ENCODE data around the gene DBNL.
A peak's percentile ranks its signal among the peaks of the same experiment; 100 is the strongest.

DBNL gene

DNA sequence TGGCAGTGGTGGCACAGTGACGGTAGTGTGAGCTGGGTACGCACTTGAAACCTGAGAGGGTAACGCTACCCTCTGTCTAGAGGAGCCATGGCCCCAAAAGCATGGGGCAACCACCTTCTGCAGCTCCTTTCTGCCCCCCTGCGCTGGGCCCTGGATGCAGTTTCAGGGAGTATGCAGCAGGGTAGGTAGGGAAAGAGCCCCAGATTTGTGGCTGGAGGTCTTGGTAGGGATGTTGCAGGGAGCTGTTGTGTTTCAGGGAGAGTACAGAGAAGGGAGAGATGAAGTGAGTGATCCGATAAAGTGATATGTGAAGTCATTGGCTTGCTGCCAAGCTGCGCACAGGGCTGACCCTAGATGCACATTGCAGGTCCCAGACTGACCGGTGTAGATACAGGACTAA lies 23.6 kb downstream of the DBNL start:
- no peaks in the 10 kb centered on the region for H3K9me3 Mint-ChIP-seq
- peaks cover under 1% of the 10 kb centered on the region for H3K36me3 Mint-ChIP-seq (ENCODE audit: low read depth)
- no peak for DNase-seq
- TF ChIP-seq CTCF (IDR thresholded peaks at IDR 0.05), result no peak
- H3K4me1 Mint-ChIP-seq, result peaks cover 48% of the 10 kb centered on the region
- H3K4me3 Mint-ChIP-seq, result no peak overlapping the region
- H3K27me3 Mint-ChIP-seq (ENCODE audit: low read depth, poor library complexity), result no peaks in the 10 kb centered on the region
- H3K27ac Mint-ChIP-seq, result no peak overlapping the region

DNA sequence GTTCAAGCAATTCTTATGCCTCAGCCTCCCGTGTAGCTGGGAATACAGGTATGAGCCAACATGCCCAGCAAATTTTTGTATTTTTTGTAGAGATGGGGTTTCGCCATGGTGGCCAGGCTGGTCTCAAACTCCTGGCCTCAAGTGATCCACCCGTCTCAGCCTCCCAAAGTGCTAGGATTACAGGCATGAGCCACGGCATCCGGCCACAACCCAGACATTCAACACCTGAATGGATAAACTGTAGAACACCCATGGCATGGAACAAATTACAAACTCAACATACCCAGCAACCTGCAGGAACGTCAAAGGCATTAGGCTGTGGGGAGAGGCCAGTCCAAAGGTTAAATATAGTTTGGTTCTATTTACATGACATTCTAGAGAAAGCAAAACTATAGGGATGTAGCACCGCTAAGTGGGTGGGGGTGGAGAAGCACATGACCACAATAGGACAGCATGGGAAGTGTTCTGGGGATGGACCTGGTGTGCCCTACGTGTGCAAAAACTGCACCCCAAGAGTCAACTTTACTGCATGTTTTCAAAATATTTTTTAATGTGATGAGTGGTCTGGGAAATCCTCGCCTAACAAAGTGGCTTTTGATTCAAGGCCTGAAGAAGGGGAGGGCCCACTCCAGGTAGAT lies 27.3 kb downstream of the DBNL start:
- TF ChIP-seq CTCF (IDR thresholded peaks at IDR 0.05), result no peak
- H3K36me3 Mint-ChIP-seq (ENCODE audit: low read depth), result peaks cover 23% of the 10 kb centered on the region
- no peaks in the 10 kb centered on the region for H3K9me3 Mint-ChIP-seq
- H3K27ac Mint-ChIP-seq, result peak overlapping the region; percentile 57
- H3K4me1 Mint-ChIP-seq, result peaks cover 21% of the 10 kb centered on the region
- DNase-seq, result no peak
- H3K27me3 Mint-ChIP-seq (ENCODE audit: low read depth, poor library complexity), result no peaks in the 10 kb centered on the region
- H3K4me3 Mint-ChIP-seq, result no peak overlapping the region

GRCh38 chr7:44072364-44073231 lies 28.1 kb downstream of the DBNL start:
- peak; percentile 61 for TF ChIP-seq CTCF (IDR thresholded peaks at IDR 0.05)
- Mint-ChIP-seq H3K36me3 (ENCODE audit: low read depth) (peaks cover 30% of the 10 kb centered on the region), H3K4me1 (peaks cover 21% of the 10 kb centered on the region), H3K9me3 (no peaks in the 10 kb centered on the region), H3K27ac (peak overlapping the region; percentile 57), H3K4me3 (no peak overlapping the region), H3K27me3 (ENCODE audit: low read depth, poor library complexity) (no peaks in the 10 kb centered on the region)
- DNase-seq, result peak; percentile 69

DNA sequence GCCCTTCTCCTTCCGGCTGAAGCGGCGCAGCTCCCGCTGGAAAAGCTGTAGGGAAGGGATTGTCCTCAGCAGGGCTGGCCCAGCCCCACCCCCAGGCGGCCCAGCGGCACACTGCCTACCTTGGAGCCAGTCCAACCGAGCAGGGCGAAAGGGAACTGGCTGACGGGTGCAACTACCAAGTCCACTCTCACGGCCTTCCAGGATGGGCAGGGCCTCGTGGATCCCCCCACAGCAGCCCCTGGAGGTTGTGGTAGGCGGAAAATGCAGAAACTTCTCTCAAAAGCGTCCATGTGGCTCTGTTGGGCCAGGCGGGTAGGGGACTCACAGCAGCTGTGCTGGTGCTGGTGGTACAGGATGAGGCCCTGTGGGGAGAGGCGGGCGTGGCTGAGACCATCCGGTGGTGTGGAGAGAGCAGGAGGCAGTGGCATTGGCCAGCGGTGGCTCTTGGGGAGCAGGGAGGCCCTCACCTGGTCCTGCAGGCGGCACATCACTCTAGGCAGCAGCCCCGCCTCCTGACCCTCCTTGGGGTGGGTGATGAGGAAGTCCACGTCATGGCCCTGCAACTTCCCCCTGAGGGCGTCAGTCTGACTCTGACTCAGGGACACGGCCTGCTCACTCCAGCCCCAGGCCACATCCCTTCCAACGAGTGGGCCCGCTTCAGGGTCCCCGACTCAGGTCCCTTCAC lies 29.3 kb downstream of the DBNL start:
- H3K4me1 Mint-ChIP-seq, result peaks cover 25% of the 10 kb centered on the region
- no peaks in the 10 kb centered on the region for H3K9me3 Mint-ChIP-seq
- H3K4me3 Mint-ChIP-seq, result no peak overlapping the region
- TF ChIP-seq CTCF (IDR thresholded peaks at IDR 0.05), result no peak
- H3K27ac Mint-ChIP-seq, result no peak overlapping the region
- peaks cover 3% of the 10 kb centered on the region for H3K27me3 Mint-ChIP-seq (ENCODE audit: low read depth, poor library complexity)
- no peak for DNase-seq
- H3K36me3 Mint-ChIP-seq (ENCODE audit: low read depth), result peaks cover 39% of the 10 kb centered on the region

DNA sequence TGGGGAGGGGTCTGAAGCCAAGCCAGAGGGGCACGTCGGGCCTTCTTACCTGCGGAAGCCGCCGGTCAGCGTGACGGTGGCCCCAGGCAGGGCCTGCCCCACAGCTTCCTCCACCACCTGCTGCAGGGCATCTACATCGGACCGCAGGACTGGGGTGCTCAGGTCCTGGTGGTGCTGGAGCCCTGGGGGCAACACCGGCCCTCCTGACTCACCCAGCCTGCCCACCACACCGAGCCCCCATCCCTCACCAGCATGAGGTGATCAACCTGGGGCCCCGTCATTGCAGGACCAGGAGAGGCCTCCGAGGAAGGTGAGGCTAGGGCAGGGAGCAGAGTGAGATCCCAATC lies 29.8 kb downstream of the DBNL start:
- peaks cover 39% of the 10 kb centered on the region for H3K36me3 Mint-ChIP-seq (ENCODE audit: low read depth)
- H3K4me3 Mint-ChIP-seq, result no peak overlapping the region
- peaks cover 3% of the 10 kb centered on the region for H3K27me3 Mint-ChIP-seq (ENCODE audit: low read depth, poor library complexity)
- no peaks in the 10 kb centered on the region for H3K9me3 Mint-ChIP-seq
- no peak overlapping the region for H3K27ac Mint-ChIP-seq
- peaks cover 31% of the 10 kb centered on the region for H3K4me1 Mint-ChIP-seq
- no peak for DNase-seq
- no peak for TF ChIP-seq CTCF (IDR thresholded peaks at IDR 0.05)

Data from nephron progenitor cell (in vitro differentiated cells).